Measurements from ENCODE around the gene KCTD21.
"Not testable (repeated sequence)": the region's sequence is repeated elsewhere in the genome, so short reads cannot be mapped to it uniquely, and the experiment has no call there.

The KCTD21 gene

DNA sequence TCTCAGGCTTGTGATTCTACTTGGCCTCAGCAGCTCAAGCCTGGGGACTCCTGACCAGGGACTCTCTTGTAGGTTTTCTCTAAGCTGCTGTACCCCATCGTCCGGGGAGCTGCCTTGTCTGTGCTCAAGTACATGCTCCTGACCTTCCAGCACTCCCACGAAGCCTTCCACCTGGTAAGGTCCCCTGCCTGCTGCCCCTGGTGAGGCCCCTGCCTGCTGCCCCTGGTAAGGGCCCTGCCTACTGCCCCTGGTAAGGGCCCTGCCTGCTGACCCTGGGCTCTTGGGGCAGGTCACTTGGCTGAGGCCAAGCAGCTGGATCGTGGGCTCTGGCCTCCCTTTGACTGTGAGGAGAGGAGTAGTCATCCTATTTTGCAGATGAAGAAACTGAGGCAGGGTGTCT lies 11.6 kb upstream of the KCTD21 start:
- no peak for DNase-seq

GRCh38 chr11:78199653-78200015 lies 11.2 kb upstream of the KCTD21 start:
- DNase-seq = no peak

GRCh38 chr11:78199015-78199652 lies 10.7 kb upstream of the KCTD21 start:
- DNase-seq = no peak

DNA sequence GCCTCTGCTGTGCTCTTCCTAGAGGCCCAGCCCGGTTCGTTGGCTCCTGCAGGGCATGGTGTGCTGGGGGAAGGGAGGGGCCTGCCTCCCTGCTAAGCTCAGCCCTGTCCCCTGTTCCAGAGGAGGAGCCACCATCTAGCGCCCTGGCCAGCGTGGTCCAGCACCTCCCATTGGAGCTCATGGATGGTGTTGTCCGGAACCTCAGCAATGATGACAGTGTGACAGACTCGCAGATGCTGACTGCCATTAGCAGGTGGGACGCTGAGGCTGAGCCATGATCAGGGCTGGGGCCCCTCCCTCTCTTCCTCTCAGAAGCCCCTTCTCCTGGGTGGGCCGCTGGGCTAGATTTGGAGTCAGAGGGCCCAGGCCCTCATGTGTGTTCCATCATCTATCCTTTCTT lies 9.4 kb upstream of the KCTD21 start:
- DNase-seq = no peak

- DNase-seq = no peak
Observed at GRCh38 chr11:78196661-78197091, 8.2 kb upstream of the KCTD21 start.

- DNase-seq = no peak
Observed at GRCh38 chr11:78195917-78196560, 7.6 kb upstream of the KCTD21 start.

GRCh38 chr11:78194490-78194889 lies 6.1 kb upstream of the KCTD21 start:
- no peak for DNase-seq

DNA sequence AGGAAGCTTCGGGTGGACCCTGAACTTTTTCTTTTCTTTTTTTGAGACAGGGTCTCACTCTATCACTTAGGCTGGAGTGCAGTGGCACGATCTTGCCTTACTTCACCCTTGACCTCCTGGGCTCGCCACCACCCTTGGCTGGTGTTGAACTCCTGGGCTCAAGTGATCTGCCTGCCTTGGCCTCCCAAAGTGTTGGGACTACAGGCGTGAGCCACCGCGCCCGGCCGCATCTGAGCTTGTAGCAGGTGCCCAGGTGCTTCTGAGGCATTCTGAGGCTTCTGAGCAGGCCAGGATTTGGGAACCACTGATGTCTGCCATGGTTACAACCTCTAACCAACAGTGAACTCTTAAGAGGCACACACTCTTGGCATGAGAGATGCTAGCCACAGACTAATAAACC lies 5.4 kb upstream of the KCTD21 start:
- no peak for DNase-seq

GRCh38 chr11:78192911-78193351 lies 4.5 kb upstream of the KCTD21 start:
- DNase-seq = no peak

DNA sequence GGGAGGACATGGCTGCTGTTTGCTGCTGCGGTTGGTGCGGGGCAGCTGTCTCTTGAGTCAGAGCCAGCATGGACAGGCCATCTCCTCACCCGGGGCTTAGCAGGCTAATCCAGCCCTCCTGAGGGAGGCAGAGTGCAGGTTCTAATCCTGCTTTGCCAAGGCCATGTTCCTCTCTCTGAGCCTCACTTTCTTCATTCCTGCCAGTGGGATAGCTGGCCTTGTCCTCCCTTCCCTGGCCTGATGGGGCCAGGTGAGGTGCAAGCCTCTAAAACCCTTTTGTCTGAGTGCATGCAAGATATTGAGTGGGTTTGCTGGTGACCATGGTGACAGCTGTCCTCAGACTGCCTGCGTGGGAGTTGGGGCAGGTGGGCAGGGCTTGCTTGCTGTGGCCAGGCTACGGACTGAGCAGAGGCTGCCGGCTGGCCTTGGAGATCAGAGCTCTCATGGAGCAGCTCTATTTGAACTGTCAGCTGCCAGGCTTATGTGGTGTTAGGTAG lies 3.8 kb upstream of the KCTD21 start:
- no peak for DNase-seq

DNA sequence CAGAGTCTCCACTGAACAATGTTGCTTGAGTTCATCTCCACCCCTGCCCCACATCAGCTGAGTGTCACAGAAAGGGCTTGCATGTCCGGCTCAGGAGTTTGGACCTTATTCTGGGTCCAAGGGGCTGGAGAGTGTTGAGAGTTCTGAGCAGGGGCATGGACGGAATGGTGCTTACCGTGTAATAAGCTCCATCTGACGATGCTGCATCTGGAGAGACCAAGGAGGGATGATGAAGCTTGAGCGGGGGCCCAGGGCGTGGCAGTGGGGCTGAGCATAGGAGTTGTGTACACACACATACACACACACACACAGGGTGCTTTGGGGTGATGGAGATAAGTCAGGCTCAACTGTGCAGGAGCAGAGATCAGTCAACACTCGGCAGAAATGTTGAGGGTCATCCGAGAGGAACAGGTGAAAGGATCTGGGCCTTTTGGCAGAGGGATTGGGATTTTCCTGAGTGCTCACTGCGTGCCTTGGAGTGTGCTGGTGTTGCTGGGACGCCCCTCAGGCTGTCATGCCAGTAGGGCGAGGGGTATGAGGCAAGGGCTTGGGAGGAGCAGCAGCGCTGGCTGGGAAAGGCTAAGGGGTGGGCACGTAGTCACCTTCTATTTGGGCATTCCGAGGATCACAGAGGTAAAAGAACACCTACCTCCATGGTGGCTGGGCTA lies 2.6 kb upstream of the KCTD21 start:
- no peak for DNase-seq

DNA sequence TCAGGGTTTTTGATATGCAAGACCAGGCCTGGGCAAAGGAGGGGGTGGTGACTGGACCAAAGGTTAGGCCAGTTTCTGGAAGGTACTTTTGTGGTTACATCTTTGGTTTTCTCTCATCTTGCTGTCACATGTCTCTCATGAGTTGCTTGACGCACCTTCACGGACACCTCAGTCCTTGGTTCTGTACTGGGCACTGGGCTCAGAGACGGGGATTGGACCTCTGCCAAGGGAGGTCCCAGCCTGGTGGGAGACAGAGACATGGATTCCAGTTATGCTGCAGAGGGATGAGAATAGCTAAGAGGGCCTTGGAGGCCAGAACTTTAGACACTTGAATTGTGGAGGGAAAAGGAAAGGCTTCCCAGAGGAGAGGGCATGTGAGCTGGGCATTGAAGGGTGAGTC lies 1.9 kb upstream of the KCTD21 start:
- DNase-seq = no peak

DNA sequence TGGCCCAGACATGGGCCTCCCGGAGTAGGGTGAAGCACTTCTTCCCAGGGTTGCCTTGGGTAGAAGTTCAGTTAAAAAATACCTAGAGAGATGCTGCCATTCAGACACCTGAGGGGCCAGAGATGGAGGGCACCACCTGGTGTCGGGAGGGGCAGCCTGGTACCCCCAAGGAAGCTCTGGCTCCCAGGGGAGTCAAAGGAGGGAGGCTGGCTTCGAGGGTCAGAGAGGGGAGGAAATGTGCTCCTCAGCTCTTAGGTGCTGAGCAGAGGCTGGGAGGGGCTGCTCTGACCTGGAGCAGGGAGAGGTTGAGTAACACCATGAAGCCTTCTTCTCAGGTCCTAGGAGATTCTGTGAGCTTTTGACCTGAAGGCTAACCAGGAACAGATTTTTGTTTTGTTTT lies 1.4 kb upstream of the KCTD21 start:
- no peak for DNase-seq

DNA sequence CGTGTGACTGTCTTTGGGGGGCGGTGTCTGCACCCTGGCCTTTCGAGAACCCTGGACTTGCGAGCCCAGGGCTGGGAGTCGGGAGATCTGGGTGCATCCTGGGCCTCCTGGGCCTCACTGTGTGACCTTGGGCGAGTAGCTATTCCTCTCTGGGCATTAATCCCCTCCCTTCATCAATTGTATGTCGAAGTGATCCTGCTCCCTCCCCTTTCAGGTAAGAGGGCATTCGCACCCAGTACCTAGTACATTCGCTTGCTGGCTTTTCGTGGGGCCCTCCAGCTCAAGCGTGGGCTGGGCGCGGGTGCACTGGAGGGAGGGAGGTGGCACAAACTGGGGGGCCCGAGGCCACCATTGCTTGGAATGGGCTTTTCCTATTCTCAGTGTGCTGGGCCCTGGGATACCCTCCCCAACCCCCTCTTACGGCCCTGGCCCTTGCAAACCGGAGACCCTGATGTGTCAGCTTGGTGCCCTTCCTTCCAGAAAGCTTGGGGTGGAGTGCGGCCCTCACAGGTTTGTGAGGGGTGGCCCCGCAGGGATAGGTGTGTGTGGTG lies 823 bp upstream of the KCTD21 start:
- DNase-seq = no peak

- no peak for DNase-seq
Observed at GRCh38 chr11:78187366-78188285, 800 bp downstream of the KCTD21 start.

GRCh38 chr11:78181185-78181584 lies 7.2 kb downstream of the KCTD21 start:
- DNase-seq = no peak

DNA sequence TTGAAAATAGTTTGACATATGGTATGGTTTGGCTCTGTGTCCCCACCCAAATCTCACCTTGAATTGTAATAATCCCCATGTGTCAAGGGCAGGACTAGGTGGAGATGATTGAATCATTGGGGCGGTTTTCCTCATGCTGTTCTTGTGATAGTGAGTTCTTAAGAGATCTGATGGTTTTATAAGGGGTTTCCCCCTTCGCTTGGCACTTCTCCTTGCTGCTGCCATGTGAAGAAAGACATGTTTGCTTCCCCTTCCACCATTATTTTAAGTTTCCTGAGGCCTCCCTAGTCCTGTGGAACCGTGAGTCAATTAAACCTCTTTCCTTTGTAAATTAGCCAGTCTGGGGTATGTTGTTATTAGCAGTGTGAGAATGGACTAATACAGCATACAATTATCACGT lies 7.7 kb downstream of the KCTD21 start:
- DNase-seq = no peak

GRCh38 chr11:78179459-78180071 lies 8.9 kb downstream of the KCTD21 start:
- DNase-seq = no peak

- DNase-seq = no peak
Observed at GRCh38 chr11:78177216-78177615, 11.2 kb downstream of the KCTD21 start.

DNA sequence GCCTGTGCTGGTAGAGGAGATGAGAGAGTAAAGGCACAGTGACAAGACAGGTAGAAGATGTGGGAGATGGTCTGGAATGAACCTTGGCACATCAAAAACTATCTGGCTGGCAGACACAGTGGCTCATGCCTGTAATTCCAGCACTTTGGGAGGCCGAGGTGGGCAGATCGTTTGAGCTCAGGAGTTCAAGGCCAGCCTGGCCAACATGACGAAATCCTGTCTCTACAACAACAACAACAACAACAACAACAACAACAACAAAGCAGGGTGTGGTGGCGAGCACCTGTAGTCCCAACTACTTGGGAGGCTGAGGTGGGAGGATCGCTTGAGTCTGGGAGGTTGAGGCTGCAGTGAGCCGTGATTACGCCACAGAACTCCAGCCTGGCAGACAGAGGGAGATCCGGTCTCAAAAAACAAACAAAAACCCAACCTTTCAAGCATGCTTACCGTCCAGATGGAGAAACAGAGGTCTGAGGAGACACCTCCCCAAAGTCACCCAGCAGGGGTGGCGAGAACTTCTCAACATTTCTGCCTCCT lies 11.8 kb downstream of the KCTD21 start:
- no peak for DNase-seq

DNA sequence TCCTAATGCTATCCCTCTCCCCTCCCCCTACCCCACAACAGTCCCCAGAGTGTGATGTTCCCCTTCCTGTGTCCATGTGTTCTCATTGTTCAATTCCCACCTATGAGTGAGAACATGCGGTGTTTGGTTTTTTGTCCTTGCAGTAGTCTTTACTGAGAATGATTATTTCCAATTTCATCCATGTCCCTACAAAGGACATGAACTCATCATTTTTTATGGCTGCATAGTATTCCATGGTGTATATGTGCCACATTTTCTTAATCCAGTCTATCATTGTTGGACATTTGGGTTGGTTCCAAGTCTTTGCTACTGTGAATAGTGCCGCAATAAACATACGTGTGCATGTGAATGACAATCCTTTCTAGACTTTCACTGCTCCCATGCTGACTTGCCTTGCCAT lies 12.6 kb downstream of the KCTD21 start:
- DNase-seq = not testable (repeated sequence)

DNA sequence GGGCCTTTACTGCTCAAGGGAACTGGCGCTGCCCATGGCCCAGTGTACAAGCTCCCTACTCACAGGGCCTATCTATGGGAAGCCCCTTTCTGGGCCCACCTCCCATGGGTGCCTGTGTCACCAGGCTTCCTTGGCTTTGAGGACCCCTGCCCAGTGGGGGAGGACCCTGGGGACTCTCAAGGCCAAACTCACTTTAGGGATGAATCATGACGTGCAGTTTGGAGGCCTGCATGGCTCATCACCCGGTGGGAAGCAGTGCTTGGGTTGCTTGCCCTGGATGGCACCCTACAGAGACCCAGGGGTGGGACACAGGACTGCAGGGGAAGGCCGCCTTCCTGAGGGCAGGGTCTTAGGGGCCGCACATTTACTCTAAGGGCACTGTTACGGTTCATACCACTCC lies 16.5 kb downstream of the KCTD21 start:
- DNase-seq = no peak
